Neural cell (in vitro differentiated cells): ENCODE data around the gene CLEC4F.

Source experiments
- TF ChIP-seq, protein P1 (sequence below): IDR thresholded peaks from 2 replicates; pipeline ENCODE4 v1.6.1; 2012; ENCODE audit warnings: borderline replicate concordance
- TF ChIP-seq, protein P2 (sequence below): fragments of 450-650 bp; IDR thresholded peaks from 2 replicates; pipeline ENCODE4 v1.5.1; 2014; ENCODE audit warnings: antibody characterized with exemption, mild to moderate bottlenecking, moderate library complexity; ENCODE audit not compliant: poor library complexity, severe bottlenecking

DNA sequence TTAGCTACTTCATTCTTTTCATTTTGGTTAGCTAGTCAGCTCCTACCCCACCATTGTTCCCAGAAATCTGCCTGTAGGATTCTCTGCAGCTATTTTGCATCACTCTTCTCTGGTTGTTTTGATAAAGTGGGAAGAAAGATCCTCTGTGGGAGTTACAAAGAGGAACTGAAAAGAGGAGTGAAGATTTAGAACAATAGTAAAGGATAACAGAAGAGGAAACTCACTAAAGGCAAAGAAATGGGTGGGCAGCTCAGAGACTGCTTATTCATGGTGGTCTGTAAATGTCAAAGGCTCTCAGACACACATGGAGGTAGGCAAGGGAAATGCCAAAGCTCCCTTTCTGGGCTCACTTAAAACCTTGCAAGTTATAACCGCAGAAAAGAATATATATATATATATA lies 32.4 kb upstream of the CLEC4F start:
- TF ChIP-seq, protein P1, sequence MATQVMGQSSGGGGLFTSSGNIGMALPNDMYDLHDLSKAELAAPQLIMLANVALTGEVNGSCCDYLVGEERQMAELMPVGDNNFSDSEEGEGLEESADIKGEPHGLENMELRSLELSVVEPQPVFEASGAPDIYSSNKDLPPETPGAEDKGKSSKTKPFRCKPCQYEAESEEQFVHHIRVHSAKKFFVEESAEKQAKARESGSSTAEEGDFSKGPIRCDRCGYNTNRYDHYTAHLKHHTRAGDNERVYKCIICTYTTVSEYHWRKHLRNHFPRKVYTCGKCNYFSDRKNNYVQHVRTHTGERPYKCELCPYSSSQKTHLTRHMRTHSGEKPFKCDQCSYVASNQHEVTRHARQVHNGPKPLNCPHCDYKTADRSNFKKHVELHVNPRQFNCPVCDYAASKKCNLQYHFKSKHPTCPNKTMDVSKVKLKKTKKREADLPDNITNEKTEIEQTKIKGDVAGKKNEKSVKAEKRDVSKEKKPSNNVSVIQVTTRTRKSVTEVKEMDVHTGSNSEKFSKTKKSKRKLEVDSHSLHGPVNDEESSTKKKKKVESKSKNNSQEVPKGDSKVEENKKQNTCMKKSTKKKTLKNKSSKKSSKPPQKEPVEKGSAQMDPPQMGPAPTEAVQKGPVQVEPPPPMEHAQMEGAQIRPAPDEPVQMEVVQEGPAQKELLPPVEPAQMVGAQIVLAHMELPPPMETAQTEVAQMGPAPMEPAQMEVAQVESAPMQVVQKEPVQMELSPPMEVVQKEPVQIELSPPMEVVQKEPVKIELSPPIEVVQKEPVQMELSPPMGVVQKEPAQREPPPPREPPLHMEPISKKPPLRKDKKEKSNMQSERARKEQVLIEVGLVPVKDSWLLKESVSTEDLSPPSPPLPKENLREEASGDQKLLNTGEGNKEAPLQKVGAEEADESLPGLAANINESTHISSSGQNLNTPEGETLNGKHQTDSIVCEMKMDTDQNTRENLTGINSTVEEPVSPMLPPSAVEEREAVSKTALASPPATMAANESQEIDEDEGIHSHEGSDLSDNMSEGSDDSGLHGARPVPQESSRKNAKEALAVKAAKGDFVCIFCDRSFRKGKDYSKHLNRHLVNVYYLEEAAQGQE = no peak
- TF ChIP-seq, protein P2, sequence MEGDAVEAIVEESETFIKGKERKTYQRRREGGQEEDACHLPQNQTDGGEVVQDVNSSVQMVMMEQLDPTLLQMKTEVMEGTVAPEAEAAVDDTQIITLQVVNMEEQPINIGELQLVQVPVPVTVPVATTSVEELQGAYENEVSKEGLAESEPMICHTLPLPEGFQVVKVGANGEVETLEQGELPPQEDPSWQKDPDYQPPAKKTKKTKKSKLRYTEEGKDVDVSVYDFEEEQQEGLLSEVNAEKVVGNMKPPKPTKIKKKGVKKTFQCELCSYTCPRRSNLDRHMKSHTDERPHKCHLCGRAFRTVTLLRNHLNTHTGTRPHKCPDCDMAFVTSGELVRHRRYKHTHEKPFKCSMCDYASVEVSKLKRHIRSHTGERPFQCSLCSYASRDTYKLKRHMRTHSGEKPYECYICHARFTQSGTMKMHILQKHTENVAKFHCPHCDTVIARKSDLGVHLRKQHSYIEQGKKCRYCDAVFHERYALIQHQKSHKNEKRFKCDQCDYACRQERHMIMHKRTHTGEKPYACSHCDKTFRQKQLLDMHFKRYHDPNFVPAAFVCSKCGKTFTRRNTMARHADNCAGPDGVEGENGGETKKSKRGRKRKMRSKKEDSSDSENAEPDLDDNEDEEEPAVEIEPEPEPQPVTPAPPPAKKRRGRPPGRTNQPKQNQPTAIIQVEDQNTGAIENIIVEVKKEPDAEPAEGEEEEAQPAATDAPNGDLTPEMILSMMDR = no peak
